Activated CD8-positive, alpha-beta memory T cell treated with anti-CD3 and anti-CD28 coated beads for 24 hours (primary cell): ENCODE measurements around the gene VSIG10L.
A peak's percentile ranks its signal among the peaks of the same experiment; 100 is the strongest.

Experiments used
- DNase-seq: peaks from one replicate; pipeline ENCODE4 v3.0.0-alpha.2; 2020

The VSIG10L gene

GRCh38 chr19:51341976-51342580, at the start of gene VSIG10L:
Gene VSIG10L (minus strand): TSS chr19:51342139. CDS start chr19:51342124, 15 bp downstream.
- no peak for DNase-seq

GRCh38 chr19:51391073-51391611, 49.2 kb upstream of the VSIG10L start:
- DNase-seq = no peak

- DNase-seq = no peak
These were observed 47.2 kb upstream of the VSIG10L start for GRCh38 chr19:51389143-51389542.

GRCh38 chr19:51387924-51388389, 46.0 kb upstream of the VSIG10L start, which contains the start of gene LIM2:
Gene LIM2 (minus strand): TSS chr19:51387974. CDS start chr19:51387443, 531 bp downstream.
- no peak for DNase-seq

GRCh38 chr19:51386882-51387520, 45.1 kb upstream of the VSIG10L start:
- no peak for DNase-seq

- no peak for DNase-seq
These were observed 40.1 kb upstream of the VSIG10L start for GRCh38 chr19:51382004-51382403.

- DNase-seq = no peak
These were observed 38.4 kb upstream of the VSIG10L start for GRCh38 chr19:51380379-51380778.

- DNase-seq = no peak
These were observed 35.5 kb upstream of the VSIG10L start for GRCh38 chr19:51377422-51377821.

GRCh38 chr19:51375504-51376221, 33.7 kb upstream of the VSIG10L start:
- DNase-seq = peak; percentile 78

GRCh38 chr19:51372649-51373504, 30.9 kb upstream of the VSIG10L start, which contains the start of gene NKG7:
Gene NKG7 (minus strand): TSS chr19:51372654. CDS start chr19:51372535, 119 bp downstream.
- DNase-seq = peak; percentile 90

GRCh38 chr19:51372021-51372648, 30.2 kb upstream of the VSIG10L start:
- DNase-seq = peak; percentile 70

GRCh38 chr19:51371186-51371690, 29.3 kb upstream of the VSIG10L start:
- no peak for DNase-seq

- no peak for DNase-seq
These were observed 28.3 kb upstream of the VSIG10L start for GRCh38 chr19:51370230-51370629.

GRCh38 chr19:51368366-51369282, 26.7 kb upstream of the VSIG10L start, which contains the start of gene CLDND2:
Gene CLDND2 (minus strand): TSS chr19:51369003. CDS start chr19:51368577, 426 bp downstream.
- DNase-seq = peak; percentile 80

GRCh38 chr19:51367565-51368365, 25.8 kb upstream of the VSIG10L start:
- peak; percentile 100 for DNase-seq

GRCh38 chr19:51367255-51367564, 25.3 kb upstream of the VSIG10L start:
- DNase-seq = no peak

- peak; percentile 94 for DNase-seq
These were observed 24.7 kb upstream of the VSIG10L start for GRCh38 chr19:51366389-51367254.

- DNase-seq = peak; percentile 76
These were observed 24.0 kb upstream of the VSIG10L start, which contains the start of gene ETFB for GRCh38 chr19:51365965-51366388. Gene ETFB (minus strand): TSS chr19:51366388. CDS start chr19:51366326, 62 bp downstream.
